IMR-90 (cell line): Measurements from ENCODE around the gene HNRNPH1. TPM values are rescaled to one million over a fixed set of nuclear protein-coding genes. Genes with fewer than 3 reads are reported as not detected.

ENCODE experiments used
- ATAC-seq: fragments of 200-7000 bp; cut with Tn5 transposase; 2 replicates; pipeline ENCODE4 v1.9.1; 2020; ENCODE audit warnings: low read depth, mild to moderate bottlenecking, moderate library complexity
- BruUV-seq: library from RNA; stranded (reverse); fragments of 400-500 nt; replicated peaks from 2 replicates; lab custom pipeline; 2021; lab: Mats Ljungman, UMichigan
- CTCF ChIA-PET: fragments of 300-600 bp; formaldehyde crosslinking; extraction: SDS; loops from one replicate; lab custom pipeline; 2021; ENCODE audit warnings: antibody characterized with exemption; lab: Yijun Ruan, JAX
- POLR2A ChIA-PET: fragments of 300-600 bp; sonication (Branson Sonifier 250); formaldehyde crosslinking; loops from one replicate; lab custom pipeline; 2022; ENCODE audit warnings: antibody characterized with exemption; ENCODE audit not compliant: unreplicated experiment; lab: Charles Lee
- DNase-seq: peaks from one replicate; pipeline ENCODE4 v3.0.0; 2013
- H2AFZ ChIP-seq: replicated peaks from 2 replicates; pipeline ENCODE3; 2013; ENCODE audit warnings: low read length, mild to moderate bottlenecking; ENCODE audit not compliant: poor library complexity
- H2AK5ac ChIP-seq: 2 replicates; pipeline ENCODE4 v1.6.1; 2013; ENCODE audit warnings: low read depth, low read length, inconsistent platforms
- H2AK9ac ChIP-seq: replicated peaks from 2 replicates; pipeline ENCODE3; 2013; ENCODE audit warnings: mild to moderate bottlenecking, low read depth, low read length, moderate library complexity; ENCODE audit not compliant: poor library complexity
- H2BK120ac ChIP-seq: 2 replicates; pipeline ENCODE4 v1.6.1; 2013; ENCODE audit warnings: low read depth, low read length, inconsistent platforms
- H2BK15ac ChIP-seq: 3 replicates; pipeline ENCODE4 v1.6.1; 2013; ENCODE audit warnings: low read depth, low read length, inconsistent platforms
- H2BK20ac ChIP-seq: 2 replicates; pipeline ENCODE4 v1.6.1; 2013; ENCODE audit warnings: low read depth, mild to moderate bottlenecking, inconsistent platforms, low read length, moderate library complexity
- H2BK5ac ChIP-seq: 2 replicates; pipeline ENCODE4 v1.6.1; 2013; ENCODE audit warnings: mild to moderate bottlenecking, low read depth, low read length, inconsistent platforms; ENCODE audit not compliant: poor library complexity, severe bottlenecking
- H3K14ac ChIP-seq: replicated peaks from 2 replicates; pipeline ENCODE4 v1.6.1; 2013; ENCODE audit warnings: low read depth, low read length, inconsistent platforms
- H3K18ac ChIP-seq: 2 replicates; pipeline ENCODE4 v1.6.1; 2013; ENCODE audit warnings: low read depth, low read length, control low read depth
- H3K23ac ChIP-seq: 2 replicates; pipeline ENCODE4 v1.6.1; 2013; ENCODE audit warnings: low read depth, low read length, inconsistent platforms
- H3K27ac ChIP-seq: 2 replicates; pipeline ENCODE4 v1.5.1; 2013; ENCODE audit warnings: mild to moderate bottlenecking, control low read depth, low read length; ENCODE audit not compliant: insufficient read depth
- H3K27me3 ChIP-seq: 2 replicates; pipeline ENCODE4 v1.6.1; 2013; ENCODE audit warnings: low read length; ENCODE audit not compliant: control insufficient read depth, insufficient read depth
- H3K36me3 ChIP-seq: 2 replicates; pipeline ENCODE4 v1.6.1; 2013; ENCODE audit warnings: low read length, mixed read lengths; ENCODE audit not compliant: control insufficient read depth, insufficient read depth
- H3K4ac ChIP-seq: 2 replicates; pipeline ENCODE4 v1.6.1; 2013; ENCODE audit warnings: low read depth, low read length, inconsistent platforms
- H3K4me1 ChIP-seq: 2 replicates; pipeline ENCODE4 v1.6.1; 2013; ENCODE audit warnings: low read length, mixed read lengths; ENCODE audit not compliant: control insufficient read depth, insufficient read depth
- H3K4me2 ChIP-seq: 2 replicates; pipeline ENCODE4 v1.6.1; 2013; ENCODE audit warnings: low read depth, mild to moderate bottlenecking, control low read depth, low read length, moderate library complexity
- H3K4me3 ChIP-seq: 2 replicates; pipeline ENCODE4 v1.5.1; 2013; ENCODE audit warnings: low read depth, mild to moderate bottlenecking, control low read depth, low read length, moderate library complexity; ENCODE audit not compliant: insufficient read depth
- H3K56ac ChIP-seq: 2 replicates; pipeline ENCODE4 v1.6.1; 2013; ENCODE audit warnings: low read length, inconsistent platforms; ENCODE audit not compliant: insufficient read depth; ENCODE audit errors: extremely low read depth
- H3K79me1 ChIP-seq, 2 experiments: 2 replicates each; pipeline ENCODE4 v1.6.1; 2013; ENCODE audit warnings: low read length in 2 of 2, inconsistent platforms in 1 of 2, low read depth in 1 of 2
- H3K9ac ChIP-seq: 2 replicates; pipeline ENCODE4 v1.6.1; 2013; ENCODE audit warnings: low read depth, low read length, control low read depth
- H3K9me1 ChIP-seq: 2 replicates; pipeline ENCODE4 v1.6.1; 2013; ENCODE audit warnings: low read length, inconsistent platforms; ENCODE audit not compliant: insufficient read depth
- H3K9me3 ChIP-seq: 2 replicates; pipeline ENCODE4 v1.6.1; 2013; ENCODE audit warnings: low read length; ENCODE audit not compliant: control insufficient read depth, insufficient read depth
- H4K20me1 ChIP-seq: 2 replicates; pipeline ENCODE4 v1.6.1; 2013; ENCODE audit warnings: low read length, inconsistent platforms; ENCODE audit not compliant: insufficient read depth
- H4K5ac ChIP-seq: 2 replicates; pipeline ENCODE4 v1.6.1; 2013; ENCODE audit warnings: mild to moderate bottlenecking, low read depth, low read length, control low read depth
- H4K8ac ChIP-seq, 2 experiments: 2 replicates each; pipeline ENCODE4 v1.6.1; 2013; ENCODE audit warnings: low read depth in 2 of 2, low read length in 2 of 2, control low read depth in 1 of 2, inconsistent platforms in 1 of 2
- H4K91ac ChIP-seq: 2 replicates; pipeline ENCODE4 v1.6.1; 2013; ENCODE audit warnings: low read depth, low read length, inconsistent platforms; ENCODE audit not compliant: insufficient read depth
- CEBPB ChIP-seq: IDR thresholded peaks from 2 replicates; pipeline ENCODE4 v1.6.1; 2012; ENCODE audit warnings: low read depth, low read length, improper control_type of control experiment
- MXI1 ChIP-seq: IDR thresholded peaks from 2 replicates; pipeline ENCODE4 v1.6.1; 2012; ENCODE audit warnings: low read depth, mild to moderate bottlenecking, low read length, moderate library complexity, borderline replicate concordance
- NFE2L2 ChIP-seq: fragments of 150-350 bp; IDR thresholded peaks from 2 replicates; pipeline ENCODE4 v1.6.1; 2016; ENCODE audit warnings: low read depth, mild to moderate bottlenecking, low read length
- POLR2A ChIP-seq: IDR thresholded peaks from 2 replicates; pipeline ENCODE4 v1.6.1; 2012; ENCODE audit warnings: mild to moderate bottlenecking, low read depth, low read length
- RAD21 ChIP-seq: IDR thresholded peaks from 2 replicates; pipeline ENCODE4 v1.6.1; 2012; ENCODE audit warnings: low read length, improper control_type of control experiment
- WGBS, 2 experiments: methylation state at CpG; one replicate each; pipeline versions ENCODE4 v1.1.5 to v1.1.7; 2013; ENCODE audit warnings: missing lambda C conversion rate in 2 of 2; ENCODE audit not compliant: insufficient read length in 1 of 2; ENCODE audit errors: extremely low coverage in 2 of 2; 5-methylcytosine and 5-hydroxymethylcytosine counted together
- dilution Hi-C: fragments of 300-500 bp; cut with HindIII; formaldehyde crosslinking; loops from one replicate; pipeline ENCODE4 v1.14.3; 2018; ENCODE audit warnings: low sequenced_read_pairs; ENCODE audit not compliant: unreplicated experiment
- in situ Hi-C: fragments of 300-500 bp; cut with MboI; formaldehyde crosslinking; loops from 3 replicates; pipeline ENCODE4 v1.14.3; 2019; ENCODE audit warnings: low sequenced_read_pairs, inconsistent platforms, mixed read lengths
- intact Hi-C: fragments of 100-400 bp; cut with micrococcal nuclease; formaldehyde crosslinking; loops from 2 replicates; pipeline ENCODE4 v1.10.0; 2022
- polyA plus RNA-seq, 3 experiments: library from polyadenylated mRNA; depleted of rRNA; stranded (reverse); fragments of >200 nt; gene quantifications; 2 replicates each; pipeline ENCODE4 v1.2.3, GENCODE V29; 2012; ENCODE audit warnings: low replicate concordance in 1 of 3
- total RNA-seq: library from RNA; depleted of rRNA; stranded (reverse); fragments of >200 nt; gene quantifications from 2 replicates; pipeline ENCODE4 v1.2.3, GENCODE V29; 2012
- TF ChIP-seq, protein P1 (sequence below): conservative IDR thresholded peaks from 2 replicates; pipeline ENCODE4 v1.5.1; 2012; ENCODE audit warnings: mild to moderate bottlenecking, low read depth, low read length, improper control_type of control experiment

The HNRNPH1 gene
- total and polyA plus RNA-seq, 2 of the 4 experiments (the other 2 are of a cell fraction), result 288 to 300 TPM

GRCh38 chr5:179601871-179602625 lies 21.4 kb downstream of the HNRNPH1 start:
- H4K20me1 ChIP-seq, result peaks cover 17% of the 10 kb centered on the region
- intact Hi-C loops (no loop called here), in situ Hi-C loops (no loop called here), dilution Hi-C loops (no loop called here)
- no peak overlapping the region for H3K4me3 ChIP-seq
- no peak for ATAC-seq
- no peak overlapping the region for H4K91ac ChIP-seq
- no peak overlapping the region for H2AK5ac ChIP-seq
- BruUV-seq, result no TSS peak
- no peak for TF ChIP-seq RAD21
- no peak for TF ChIP-seq POLR2A
- no peak for TF ChIP-seq CEBPB
- TF ChIP-seq NFE2L2, result no peak
- no peak for TF ChIP-seq MXI1
- TF ChIP-seq, protein P1, sequence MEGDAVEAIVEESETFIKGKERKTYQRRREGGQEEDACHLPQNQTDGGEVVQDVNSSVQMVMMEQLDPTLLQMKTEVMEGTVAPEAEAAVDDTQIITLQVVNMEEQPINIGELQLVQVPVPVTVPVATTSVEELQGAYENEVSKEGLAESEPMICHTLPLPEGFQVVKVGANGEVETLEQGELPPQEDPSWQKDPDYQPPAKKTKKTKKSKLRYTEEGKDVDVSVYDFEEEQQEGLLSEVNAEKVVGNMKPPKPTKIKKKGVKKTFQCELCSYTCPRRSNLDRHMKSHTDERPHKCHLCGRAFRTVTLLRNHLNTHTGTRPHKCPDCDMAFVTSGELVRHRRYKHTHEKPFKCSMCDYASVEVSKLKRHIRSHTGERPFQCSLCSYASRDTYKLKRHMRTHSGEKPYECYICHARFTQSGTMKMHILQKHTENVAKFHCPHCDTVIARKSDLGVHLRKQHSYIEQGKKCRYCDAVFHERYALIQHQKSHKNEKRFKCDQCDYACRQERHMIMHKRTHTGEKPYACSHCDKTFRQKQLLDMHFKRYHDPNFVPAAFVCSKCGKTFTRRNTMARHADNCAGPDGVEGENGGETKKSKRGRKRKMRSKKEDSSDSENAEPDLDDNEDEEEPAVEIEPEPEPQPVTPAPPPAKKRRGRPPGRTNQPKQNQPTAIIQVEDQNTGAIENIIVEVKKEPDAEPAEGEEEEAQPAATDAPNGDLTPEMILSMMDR, result no peak
- no peak overlapping the region for H4K8ac ChIP-seq
- H4K5ac ChIP-seq, result no peak overlapping the region
- H3K14ac ChIP-seq, result no peak overlapping the region
- no peak overlapping the region for H3K4me2 ChIP-seq
- CTCF ChIA-PET, result no interaction called here
- no peak for DNase-seq
- H2BK15ac ChIP-seq, result no peak overlapping the region
- H2BK5ac ChIP-seq, result no peak overlapping the region
- H3K27me3 ChIP-seq, result no peaks in the 10 kb centered on the region
- H2AFZ ChIP-seq, result no peak overlapping the region
- no peak overlapping the region for H2AK9ac ChIP-seq
- H2BK20ac ChIP-seq, result no peak overlapping the region
- H3K4ac ChIP-seq, result no peak overlapping the region
- H3K79me1 ChIP-seq, result 0 out of 4 replicates have a peak, but pooled peaks cover 0 to 5% of the 10 kb centered on the region in 2 experiments
- H3K9me3 ChIP-seq, result no peaks in the 10 kb centered on the region
- no peak overlapping the region for H3K56ac ChIP-seq
- no peak overlapping the region for H3K23ac ChIP-seq
- 97% methylated on average over 5 of the region's 18 CpGs; no CpG with 5 or more reads in 1 of the 2 experiments for WGBS, 2 experiments
- no peak overlapping the region for H3K18ac ChIP-seq
- no peak overlapping the region for H3K9ac ChIP-seq
- POLR2A ChIA-PET, result no interaction called here
- peaks cover 5% of the 10 kb centered on the region; the same call in 1 of the 2 replicates for H3K4me1 ChIP-seq
- no peak overlapping the region for H2BK120ac ChIP-seq
- H3K9me1 ChIP-seq, result no peaks in the 10 kb centered on the region
- no peak overlapping the region for H3K27ac ChIP-seq
- peaks cover 65% of the 10 kb centered on the region for H3K36me3 ChIP-seq
